ENCODE results near the gene TOMM5.
"Not testable (repeated sequence)": the region's sequence is repeated elsewhere in the genome, so short reads cannot be mapped to it uniquely, and the experiment has no call there.

TOMM5 gene

GRCh38 chr9:37611961-37612360, 19.6 kb upstream of the TOMM5 start:
- no peak for DNase-seq (ENCODE audit: low read depth in 2 of 2)

DNA sequence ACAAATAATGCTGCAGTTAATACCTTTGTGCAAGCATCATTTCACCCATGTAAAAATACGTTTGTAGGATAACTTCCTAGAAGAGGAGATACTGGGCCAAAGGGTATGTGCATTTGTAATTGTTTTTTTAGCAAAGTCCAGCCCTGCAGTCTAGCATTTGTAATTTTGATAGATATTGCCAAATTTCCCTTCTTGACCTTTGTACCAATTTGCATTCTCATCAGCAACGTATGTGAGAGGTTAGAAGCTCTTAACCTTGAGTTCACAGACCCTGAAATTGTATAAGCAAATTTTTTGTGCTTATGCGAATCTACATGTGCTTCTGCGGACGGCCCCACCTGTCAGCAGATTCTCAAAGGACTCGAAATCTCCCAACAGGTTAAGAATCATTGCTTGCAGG, 18.6 kb upstream of the TOMM5 start:
- no peak for DNase-seq (ENCODE audit: low read depth in 2 of 2)

- no peak for DNase-seq (ENCODE audit: low read depth in 2 of 2)
These were observed 17.5 kb upstream of the TOMM5 start for GRCh38 chr9:37609735-37610397.

GRCh38 chr9:37608250-37608649, 15.9 kb upstream of the TOMM5 start:
- DNase-seq (ENCODE audit: low read depth in 2 of 2), result no peak

DNA sequence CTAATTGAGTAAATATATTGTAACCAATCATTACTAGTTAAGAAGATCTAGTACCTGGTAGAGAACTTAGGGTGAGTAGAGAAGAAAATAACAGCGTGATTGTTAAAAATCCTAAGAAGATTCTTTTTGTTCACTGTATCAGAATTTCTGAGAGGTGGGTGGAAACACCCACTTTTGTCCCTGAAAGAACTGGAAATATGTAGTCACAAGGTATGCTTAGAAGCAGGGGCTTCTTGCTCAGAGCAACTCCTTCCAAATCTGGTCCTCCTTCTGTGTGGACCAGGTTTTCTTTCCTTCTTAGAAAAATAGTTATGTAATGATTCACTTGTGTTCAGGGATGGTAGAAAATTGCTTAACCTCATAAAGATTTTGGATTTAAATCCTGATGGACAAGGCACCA, 11.9 kb upstream of the TOMM5 start:
- DNase-seq (ENCODE audit: low read depth in 2 of 2), result no peak

GRCh38 chr9:37602817-37603216, 10.4 kb upstream of the TOMM5 start:
- no peak for DNase-seq (ENCODE audit: low read depth in 2 of 2)

DNA sequence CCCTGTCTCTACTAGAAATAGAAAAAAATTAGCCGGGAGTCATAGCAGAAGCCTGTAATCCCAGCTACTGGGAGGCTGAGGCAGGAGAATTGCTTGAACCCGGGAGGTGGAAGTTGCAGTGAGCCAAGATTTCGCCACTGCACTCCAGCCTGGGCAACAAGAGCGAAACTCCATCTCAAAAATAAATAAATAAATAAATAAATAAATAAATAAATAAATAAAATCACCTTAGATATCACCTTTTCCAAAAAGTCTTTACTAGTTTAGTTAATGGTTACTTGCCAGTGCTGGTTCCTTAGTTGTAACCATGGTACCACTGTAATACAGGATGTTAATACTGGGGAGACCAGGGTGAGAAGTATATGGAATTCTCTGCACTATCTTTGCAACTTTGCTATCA, 9.7 kb upstream of the TOMM5 start:
- DNase-seq (ENCODE audit: low read depth in 2 of 2), result not testable (repeated sequence)

GRCh38 chr9:37596504-37596903, 4.1 kb upstream of the TOMM5 start:
- DNase-seq (ENCODE audit: low read depth in 2 of 2), result no peak

DNA sequence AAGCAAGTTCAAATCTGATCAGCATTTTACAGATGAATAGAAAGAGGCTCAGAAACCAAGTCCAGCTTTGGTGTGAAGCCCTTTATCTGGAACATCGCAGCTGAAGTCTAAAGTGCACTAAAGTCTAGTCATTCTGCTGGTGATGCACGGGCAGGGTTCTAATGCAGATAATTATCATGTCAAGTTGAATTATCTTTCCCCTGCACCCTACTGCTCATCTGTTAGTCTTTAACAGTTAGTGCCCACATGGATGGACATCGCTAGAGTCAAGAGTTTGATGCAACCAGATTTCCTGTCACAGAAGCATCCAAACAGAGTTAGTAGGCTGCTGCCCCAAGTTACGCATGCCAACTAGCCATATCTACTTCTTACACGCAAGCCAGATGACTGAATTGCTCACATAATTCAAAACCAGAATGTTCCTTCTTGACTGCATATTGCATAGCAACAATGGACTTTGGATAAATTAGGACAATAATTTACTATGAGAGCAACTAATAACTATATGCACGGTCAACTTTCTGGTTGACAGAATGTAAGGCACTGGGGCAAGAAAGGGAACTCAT, 1.6 kb upstream of the TOMM5 start:
- no peak for DNase-seq (ENCODE audit: low read depth in 2 of 2)

DNA sequence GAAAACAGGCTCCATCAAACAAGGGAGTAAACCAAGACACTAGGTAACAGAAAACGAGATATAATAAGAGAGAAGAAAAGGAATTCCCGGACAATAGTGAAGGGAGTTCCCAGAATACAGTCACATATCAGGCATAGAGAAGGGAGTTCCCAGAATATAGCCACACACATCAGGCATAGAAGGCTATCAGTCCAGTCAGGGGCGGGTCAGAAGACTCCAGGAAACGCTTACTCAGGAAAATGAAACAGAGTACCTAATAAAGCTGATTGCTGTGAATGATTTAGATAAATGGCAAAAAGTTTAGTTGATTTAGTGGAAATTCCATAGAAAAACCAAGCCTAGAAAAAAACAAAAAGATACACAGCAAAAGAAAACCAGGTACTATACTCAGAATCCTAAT, 4.9 kb downstream of the TOMM5 start:
- no peak for DNase-seq (ENCODE audit: low read depth in 2 of 2)

GRCh38 chr9:37583522-37584121, 8.8 kb downstream of the TOMM5 start:
- DNase-seq (ENCODE audit: low read depth in 2 of 2), result no peak

- DNase-seq (ENCODE audit: low read depth in 2 of 2), result no peak
These were observed 9.7 kb downstream of the TOMM5 start for GRCh38 chr9:37582548-37583157.

DNA sequence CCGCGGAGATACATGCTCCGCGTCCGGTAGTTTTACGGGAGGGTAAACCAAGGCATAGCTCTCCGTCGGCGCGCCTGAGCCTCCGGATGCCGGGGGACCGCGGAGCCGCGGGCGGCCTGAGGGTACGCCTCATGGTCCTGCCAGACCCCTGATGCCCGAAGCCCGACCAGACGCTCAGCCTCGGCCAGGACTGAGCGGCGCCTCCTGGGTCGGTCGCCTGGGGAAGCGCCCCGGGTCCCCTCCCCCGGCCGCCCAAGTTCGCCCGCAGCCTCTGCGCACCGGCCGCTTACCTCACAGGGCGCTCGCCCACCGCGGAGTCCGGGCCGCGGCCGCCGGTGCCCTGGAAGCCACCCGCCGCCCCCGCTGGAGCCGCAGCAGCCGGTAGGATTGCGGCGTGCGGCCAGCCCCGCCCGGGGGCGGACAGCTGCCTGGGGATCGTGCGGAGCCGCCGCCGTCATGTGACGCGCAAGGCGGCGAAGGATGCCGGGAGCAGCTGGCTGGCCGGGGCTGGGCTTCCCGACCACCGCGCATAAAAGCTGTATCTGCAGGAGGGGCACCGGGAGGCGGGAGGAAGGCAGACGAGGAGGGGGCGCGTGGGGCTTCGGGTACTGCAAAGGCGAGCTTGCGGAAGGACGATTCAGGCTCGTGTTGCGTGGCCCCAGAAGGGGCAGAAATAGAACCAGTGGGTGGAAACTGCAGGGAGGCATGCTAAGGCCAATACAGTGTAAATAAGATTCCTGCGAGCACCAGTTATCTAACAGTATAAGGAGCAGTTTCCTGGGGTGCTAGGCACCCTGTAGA, 16.3 kb downstream of the TOMM5 start, which contains the start of gene FBXO10:
TSS of gene FBXO10 (minus strand) at position 460 of the 801 bp plus-strand sequence. CDS start 34,612 bp downstream, outside the sequence.
- DNase-seq (ENCODE audit: low read depth in 2 of 2), result peak in 1 of 2 donors; percentile 24

DNA sequence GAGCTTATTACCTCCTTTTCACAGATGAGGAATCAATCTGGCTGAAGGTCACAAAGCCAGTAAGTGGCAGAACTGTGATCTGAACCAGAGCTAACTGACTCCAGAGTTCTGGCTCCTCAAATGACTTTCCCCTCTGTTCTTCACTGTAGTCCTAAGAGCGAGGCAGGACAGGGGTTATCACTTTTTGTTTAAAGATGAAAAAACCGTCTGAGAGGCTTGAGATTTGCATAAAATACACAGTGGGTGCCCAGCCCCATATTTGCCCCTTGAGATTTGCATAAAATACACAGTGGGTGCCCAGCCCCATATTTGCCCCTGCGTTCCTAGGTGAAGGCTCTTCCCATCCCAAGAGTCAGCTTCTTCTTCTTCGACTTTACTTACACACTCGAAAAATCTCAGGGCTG, 16.9 kb downstream of the TOMM5 start:
- no peak for DNase-seq (ENCODE audit: low read depth in 2 of 2)

DNA sequence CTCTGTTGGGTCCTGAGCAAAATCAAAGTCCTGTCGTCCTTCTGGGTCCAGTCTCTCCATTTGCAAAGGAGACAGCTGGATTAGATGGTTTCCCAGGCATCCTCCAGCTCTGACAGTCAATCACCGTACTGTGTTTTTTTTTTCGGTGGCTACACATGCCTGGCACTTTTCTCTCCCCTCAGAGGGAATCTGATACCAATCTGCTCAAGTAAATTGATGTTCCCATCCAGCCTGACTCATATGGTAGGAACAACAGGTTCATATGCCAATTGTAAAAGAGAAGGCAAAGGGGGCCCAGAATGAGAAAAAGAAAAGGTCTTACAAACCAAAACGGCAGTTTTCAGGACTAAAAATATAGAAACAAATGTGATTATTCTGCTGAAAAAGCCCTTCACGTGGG, 17.4 kb downstream of the TOMM5 start:
- DNase-seq (ENCODE audit: low read depth in 2 of 2), result no peak

DNA sequence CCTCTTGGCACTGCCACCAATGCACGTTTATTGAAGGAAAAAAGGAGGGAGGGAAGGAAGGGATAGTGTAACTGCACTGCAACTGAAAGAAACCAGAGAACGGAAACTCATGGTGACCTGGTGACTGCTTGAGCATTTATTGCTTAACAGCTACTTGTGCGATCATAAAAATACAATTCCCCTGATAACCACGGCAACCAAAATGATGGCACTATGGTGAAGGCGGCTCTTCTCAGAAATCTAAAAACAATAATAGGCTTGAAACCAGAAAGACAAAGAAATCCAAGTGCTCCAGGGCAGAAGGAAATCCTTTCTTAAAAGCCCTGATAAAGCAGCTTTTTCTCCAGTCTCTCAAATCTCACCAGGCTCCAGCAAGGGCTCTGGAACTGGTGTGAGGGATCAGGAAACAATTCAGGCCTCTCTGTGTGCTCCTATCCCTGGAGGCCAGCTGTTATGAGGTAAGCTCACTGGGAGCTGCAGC, 18.1 kb downstream of the TOMM5 start:
- DNase-seq (ENCODE audit: low read depth in 2 of 2), result no peak

DNA sequence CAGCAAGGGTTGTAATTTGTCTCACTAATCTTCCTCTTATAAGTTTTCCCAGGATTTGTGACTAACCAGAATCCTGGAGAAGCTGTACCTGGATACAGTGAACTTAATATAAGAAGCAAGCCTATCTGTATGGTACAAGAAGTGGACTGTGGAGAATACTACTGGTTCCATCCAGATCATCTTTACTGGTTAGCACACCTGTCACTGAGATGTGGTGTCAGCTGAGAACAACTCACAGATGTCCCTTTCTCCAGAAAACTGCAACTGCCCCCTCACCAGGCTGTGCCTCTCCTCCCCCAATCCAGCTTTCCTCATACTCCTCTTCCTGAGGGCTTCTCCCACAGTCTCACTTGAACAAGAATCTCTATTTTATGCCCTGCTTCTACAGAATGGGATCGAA, 21.1 kb downstream of the TOMM5 start:
- DNase-seq (ENCODE audit: low read depth in 2 of 2), result no peak

GRCh38 chr9:37566716-37567115, 25.7 kb downstream of the TOMM5 start:
- DNase-seq (ENCODE audit: low read depth in 2 of 2), result no peak

DNA sequence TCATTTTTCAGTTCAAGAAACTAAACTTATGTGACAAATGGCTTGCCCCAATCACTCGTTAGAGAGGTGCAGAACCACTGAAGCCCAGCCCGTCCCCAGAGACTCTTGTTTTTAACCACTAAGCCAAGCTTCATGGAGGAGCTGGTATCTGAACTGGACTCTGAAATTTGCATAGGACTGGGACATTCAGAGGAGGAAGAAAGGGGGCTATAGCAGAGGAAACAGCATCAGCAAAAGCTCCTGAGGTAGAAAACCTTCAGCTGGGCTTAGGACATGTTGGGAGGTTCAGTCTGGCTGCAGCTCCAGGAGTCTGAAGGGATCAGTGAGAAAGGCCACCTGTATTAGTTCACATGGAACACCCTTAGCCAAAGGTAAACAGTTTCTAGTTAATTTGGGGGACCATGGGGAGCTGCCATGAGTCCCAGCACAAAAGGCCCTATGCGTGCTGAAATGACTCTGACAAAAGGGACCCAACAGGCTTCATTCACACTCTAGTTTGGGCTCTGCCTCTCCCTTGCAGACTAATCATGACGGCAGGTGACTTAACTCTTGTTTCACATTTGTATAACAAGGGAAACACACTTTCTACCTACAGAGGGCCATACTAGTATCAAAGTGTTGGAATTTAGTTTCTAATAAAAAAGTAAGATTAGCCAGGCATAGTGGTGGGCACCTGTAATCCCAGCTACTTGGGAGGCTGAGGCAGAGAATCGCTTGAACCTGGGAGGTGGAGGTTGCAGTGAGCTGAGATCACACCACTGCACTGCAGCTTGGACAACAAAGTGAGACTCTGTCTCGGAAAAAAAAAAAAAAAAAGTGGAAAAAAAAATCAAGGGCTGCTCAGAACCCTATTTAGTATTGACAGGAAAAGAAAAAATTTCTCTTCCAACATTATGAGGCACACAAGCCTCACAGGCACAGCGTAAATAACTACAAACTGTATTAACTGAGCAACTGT, 26.5 kb downstream of the TOMM5 start:
- no peak for DNase-seq (ENCODE audit: low read depth in 2 of 2)

DNA sequence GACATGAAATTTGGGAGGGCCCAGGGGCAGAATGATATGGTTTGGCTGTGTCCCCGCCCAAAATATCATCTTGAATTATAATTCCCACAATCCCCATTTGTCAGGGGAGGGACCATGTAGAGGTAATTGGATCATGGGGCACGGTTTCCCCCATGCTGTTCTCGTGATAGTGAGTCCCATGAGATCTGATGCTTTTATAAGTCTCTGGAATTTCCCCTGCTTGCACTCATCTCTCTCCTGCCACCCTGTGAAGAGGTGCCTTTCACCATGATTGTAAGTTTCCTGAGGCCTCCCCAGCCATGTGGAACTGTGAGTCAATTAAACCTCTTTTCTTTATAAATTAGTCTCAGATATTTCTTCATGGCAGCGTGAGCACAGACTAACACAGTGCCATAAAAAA, 27.5 kb downstream of the TOMM5 start:
- no peak for DNase-seq (ENCODE audit: low read depth in 2 of 2)
